GM23338 (cell line): Measurements from ENCODE around the gene EXOC4. TPM values are rescaled to one million over a fixed set of nuclear protein-coding genes. Genes with fewer than 3 reads are reported as not detected.
A peak's percentile ranks its signal among the peaks of the same experiment; 100 is the strongest.

ENCODE experiments used
- ATAC-seq: fragments of 200-7000 bp; cut with Tn5 transposase; 3 replicates; pipeline ENCODE4 v1.9.1; 2020
- DNase-seq: peaks from one replicate; pipeline ENCODE4 v3.0.0-alpha.2; 2015; ENCODE audit warnings: low spot score
- H2AFZ ChIP-seq: fragments of 200-600 bp; sonication (generic); 2 replicates; pipeline ENCODE4 v1.8.0; 2016; ENCODE audit warnings: antibody characterized with exemption, mild to moderate bottlenecking, moderate library complexity
- H3F3A ChIP-seq: fragments of 200-600 bp; sonication (generic); replicated peaks from 2 replicates; pipeline ENCODE4 v1.8.0; 2017; ENCODE audit warnings: antibody characterized with exemption, mixed run types, low read depth
- H3K27ac ChIP-seq: fragments of 200-600 bp; sonication (generic); 2 replicates; pipeline ENCODE4 v1.6.1; 2016; ENCODE audit warnings: low read depth
- H3K27me3 ChIP-seq: fragments of 200-600 bp; sonication (generic); 2 replicates; pipeline ENCODE4 v1.8.0; 2016; ENCODE audit warnings: mild to moderate bottlenecking, mixed run types, moderate library complexity; ENCODE audit not compliant: insufficient read depth
- H3K36me3 ChIP-seq: fragments of 200-600 bp; sonication (generic); 2 replicates; pipeline ENCODE4 v1.8.0; 2016; ENCODE audit warnings: mild to moderate bottlenecking; ENCODE audit not compliant: insufficient read depth
- H3K4me1 ChIP-seq: fragments of 200-600 bp; sonication (generic); 2 replicates; pipeline ENCODE4 v1.8.0; 2016; ENCODE audit warnings: mild to moderate bottlenecking, moderate library complexity; ENCODE audit not compliant: insufficient read depth
- H3K4me2 ChIP-seq: fragments of 200-600 bp; sonication (generic); 2 replicates; pipeline ENCODE4 v1.7.1; 2017; ENCODE audit warnings: mixed run types
- H3K4me3 ChIP-seq: fragments of 200-600 bp; sonication (generic); 2 replicates; pipeline ENCODE4 v1.6.1; 2016; ENCODE audit warnings: mixed run types
- H3K79me2 ChIP-seq: fragments of 200-600 bp; sonication (generic); replicated peaks from 2 replicates; pipeline ENCODE4 v1.8.0; 2017; ENCODE audit warnings: mild to moderate bottlenecking; ENCODE audit not compliant: insufficient read depth
- H3K9me2 ChIP-seq: fragments of 200-600 bp; sonication (generic); 2 replicates; pipeline ENCODE4 v1.8.0; 2017; ENCODE audit not compliant: insufficient read depth
- H4K20me1 ChIP-seq: fragments of 200-600 bp; sonication (generic); replicated peaks from 2 replicates; pipeline ENCODE4 v1.8.0; 2017; ENCODE audit warnings: mild to moderate bottlenecking; ENCODE audit not compliant: insufficient read depth
- H3K27ac Mint-ChIP-seq: 2 replicates; pipeline ENCODE4 v1.8.0; 2020; ENCODE audit warnings: inconsistent platforms, mild to moderate bottlenecking, moderate library complexity, mixed read lengths
- H3K27me3 Mint-ChIP-seq: 3 replicates; pipeline ENCODE4 v1.8.0; 2022; ENCODE audit warnings: low read depth, mild to moderate bottlenecking, moderate library complexity, mixed read lengths, inconsistent platforms; ENCODE audit not compliant: insufficient read depth, poor library complexity
- H3K36me3 Mint-ChIP-seq: 3 replicates; pipeline ENCODE4 v1.8.0; 2021; ENCODE audit warnings: low read depth, mild to moderate bottlenecking, inconsistent platforms, moderate library complexity, mixed read lengths
- H3K4me1 Mint-ChIP-seq: 3 replicates; pipeline ENCODE4 v1.8.0; 2020; ENCODE audit warnings: mild to moderate bottlenecking, inconsistent platforms, mixed read lengths
- H3K4me3 Mint-ChIP-seq: 3 replicates; pipeline ENCODE4 v1.8.0; 2021; ENCODE audit warnings: moderate library complexity, mild to moderate bottlenecking, inconsistent platforms, mixed read lengths
- H3K9me3 Mint-ChIP-seq: 3 replicates; pipeline ENCODE4 v1.8.0; 2020; ENCODE audit warnings: moderate library complexity, mild to moderate bottlenecking, inconsistent platforms, mixed read lengths
- CREB1 ChIP-seq: fragments of 250-450 bp; sonication (Bioruptor Pico); IDR thresholded peaks from 2 replicates; pipeline ENCODE4 v1.5.0; 2020; ENCODE audit warnings: low read depth, mild to moderate bottlenecking, moderate library complexity
- CTCF ChIP-seq, 2 experiments: fragments of 200-600 bp in 1 of 2; sonication (generic) in 1 of 2; conservative IDR thresholded peaks; 2 replicates each; pipeline versions ENCODE4 v1.5.1 to v1.6.1; 2016 to 2017; ENCODE audit warnings: antibody characterized with exemption in 2 of 2, low read depth in 2 of 2, mild to moderate bottlenecking in 2 of 2, moderate library complexity in 1 of 2
- ETS1 ChIP-seq: IDR thresholded peaks from 2 replicates; pipeline ENCODE4 v1.6.1; 2016; ENCODE audit warnings: antibody characterized with exemption
- EZH2 ChIP-seq: fragments of 200-600 bp; sonication (generic); IDR thresholded peaks from one replicate; pipeline ENCODE4 v1.8.0; 2017; ENCODE audit warnings: antibody characterized with exemption, mild to moderate bottlenecking, low read depth; ENCODE audit not compliant: unreplicated experiment
- EZH2phosphoT487 ChIP-seq: fragments of 200-600 bp; sonication (generic); IDR thresholded peaks from one replicate; pipeline ENCODE4 v1.8.1; 2018; ENCODE audit warnings: antibody characterized with exemption; ENCODE audit not compliant: unreplicated experiment
- JUNB ChIP-seq: IDR thresholded peaks from one replicate; pipeline ENCODE4 v1.6.1; 2016; ENCODE audit warnings: antibody characterized with exemption; ENCODE audit not compliant: unreplicated experiment
- NANOG ChIP-seq: IDR thresholded peaks from 2 replicates; pipeline ENCODE4 v1.6.1; 2016; ENCODE audit warnings: antibody characterized with exemption, borderline replicate concordance
- POLR2AphosphoS5 ChIP-seq: IDR thresholded peaks from 2 replicates; pipeline ENCODE4 v1.6.1; 2016; ENCODE audit warnings: antibody characterized with exemption, low read depth
- REST ChIP-seq: IDR thresholded peaks from one replicate; pipeline ENCODE4 v1.6.1; 2018; ENCODE audit warnings: antibody characterized with exemption; ENCODE audit not compliant: unreplicated experiment
- STAT1 ChIP-seq: IDR thresholded peaks from one replicate; pipeline ENCODE4 v1.6.1; 2016; ENCODE audit warnings: antibody characterized with exemption; ENCODE audit not compliant: unreplicated experiment
- ZNF114 ChIP-seq: fragments of 250-450 bp; sonication (Bioruptor Pico); IDR thresholded peaks from 2 replicates; pipeline ENCODE4 v1.5.0; 2020; ENCODE audit warnings: mild to moderate bottlenecking, moderate library complexity
- ZNF331 ChIP-seq: fragments of 250-450 bp; sonication (Bioruptor Pico); IDR thresholded peaks from 2 replicates; pipeline ENCODE4 v1.5.0; 2020; ENCODE audit warnings: low read depth, mild to moderate bottlenecking, moderate library complexity
- ZNF462 ChIP-seq: fragments of 250-450 bp; sonication (Bioruptor Pico); IDR thresholded peaks from 2 replicates; pipeline ENCODE4 v1.5.0; 2020; ENCODE audit warnings: mild to moderate bottlenecking, moderate library complexity
- polyA plus RNA-seq: library from polyadenylated mRNA; unstranded; fragments of >200 nt; fragmentation: Nextera tagmentation; extraction: Ambion mirVana; gene quantifications from 2 replicates; pipeline ENCODE4 v1.2.1, GENCODE V29; 2016
- total RNA-seq: library from RNA; depleted of rRNA; stranded (reverse); fragments of >200 nt; shearing (Covaris generic); gene quantifications from 2 replicates; pipeline ENCODE4 v1.2.3, GENCODE V29; 2014

Gene EXOC4
- total and polyA plus RNA-seq, 2 experiments from 2014 or later, result 37.5 to 52.7 TPM

DNA sequence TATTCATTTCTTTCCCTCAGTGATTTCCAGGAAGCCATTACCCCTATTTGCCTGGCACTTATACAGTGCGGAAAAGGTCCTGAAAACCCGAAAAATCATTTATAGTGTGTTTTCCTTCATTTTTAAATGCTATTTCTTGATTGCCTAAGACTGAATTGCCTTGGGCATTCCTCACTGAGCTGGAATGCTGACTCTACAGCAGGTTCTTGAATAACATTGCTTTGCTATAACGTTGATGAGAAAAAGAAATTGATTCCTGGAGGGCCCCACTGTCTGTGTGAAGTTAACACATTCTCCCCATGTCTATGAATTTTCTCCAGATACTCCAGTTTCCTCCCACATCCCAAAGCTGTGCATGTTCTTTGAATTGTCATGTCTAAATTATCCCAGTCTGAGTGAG lies 308.5 kb downstream of the EXOC4 start:
- Histone ChIP-seq H3K4me1 (peaks cover 6% of the 10 kb centered on the region; the same call in 1 of the 2 replicates), H3K4me2 (no peak overlapping the region), H4K20me1 (no peaks in the 10 kb centered on the region), H3K9me2 (no peaks in the 10 kb centered on the region; the same call in 1 of the 2 replicates), H3K36me3 (no peaks in the 10 kb centered on the region), H3K79me2 (no peaks in the 10 kb centered on the region), H3F3A (no peaks in the 10 kb centered on the region), H3K4me3 (no peak overlapping the region), H3K27me3 (no peaks in the 10 kb centered on the region), H3K27ac (no peak overlapping the region), H2AFZ (no peak overlapping the region)
- Mint-ChIP-seq H3K4me3 (no peak overlapping the region), H3K4me1 (peaks cover 9% of the 10 kb centered on the region), H3K9me3 (no peaks in the 10 kb centered on the region), H3K36me3 (no peaks in the 10 kb centered on the region), H3K27ac (no peak overlapping the region), H3K27me3 (peaks cover 2% of the 10 kb centered on the region)
- ATAC-seq, result no peak
- peak; percentile 16 for DNase-seq
- TF ChIP-seq ZNF114 (no peak), NANOG (no peak), EZH2 (no peak), EZH2phosphoT487 (no peak), ETS1 (no peak), ZNF331 (CRISPR knock-in tag) (no peak), REST (no peak), CREB1 (CRISPR knock-in tag) (no peak), STAT1 (no peak), CTCF (conservative IDR thresholded peaks at IDR 0.05; ENCODE audit: low read depth in 2 of 2) (no peak), ZNF462 (CRISPR knock-in tag) (no peak), POLR2AphosphoS5 (no peak), JUNB (no peak)
